ENCODE data around the gene C22orf39.

GRCh38 chr22:19466126-19466716 lies 18.7 kb upstream of the C22orf39 start:
- TF ChIP-seq CTCF (IDR thresholded peaks at IDR 0.05; ENCODE audit: low read length): no peak
- no peak for TF ChIP-seq EZH2 (optimal IDR thresholded peaks at IDR 0.05; ENCODE audit: low read depth, low read length)
